Measurements from ENCODE around the gene ARL4C. TPM values are rescaled to one million over a fixed set of nuclear protein-coding genes. Genes with fewer than 3 reads are reported as not detected.

Gene ARL4C
- total and polyA plus RNA-seq, 2 of the 8 experiments (the other 6 are each of a cell fraction or from before 2014, with no cell fraction given) = 7.0 to 16.9 TPM

DNA sequence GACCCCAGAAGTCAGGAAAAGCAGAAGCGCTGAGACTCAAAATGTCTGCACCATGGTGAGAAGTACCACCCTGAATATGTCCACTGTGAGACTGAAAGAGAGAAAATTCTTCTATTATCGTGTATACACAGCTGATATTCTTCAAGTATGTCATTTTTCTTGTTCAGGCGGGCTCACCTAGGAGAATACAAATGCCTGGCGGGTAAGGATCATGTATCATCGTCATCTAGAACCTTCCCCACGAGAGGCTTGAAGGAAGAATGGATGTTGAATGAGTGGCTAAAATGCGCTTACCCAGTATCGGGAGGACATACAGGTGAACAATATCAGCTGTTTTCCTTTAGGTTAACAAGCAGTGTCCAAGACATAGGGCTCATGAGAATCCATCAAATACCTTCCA, 21.1 kb upstream of the ARL4C start (continued):
- TF ChIP-seq CHD7 (IDR thresholded peaks at IDR 0.05; ENCODE audit: insufficient replicate concordance, low read length) (no peak), ATF3 (IDR thresholded peaks at IDR 0.05; ENCODE audit: insufficient read depth, low read depth, low read length) (no peak), TAF7 (optimal IDR thresholded peaks at IDR 0.05; ENCODE audit: borderline replicate concordance, low read depth, low read length) (no peak)
